SW480 (cell line): Measurements from ENCODE around the gene PAIP2B.
A peak's percentile ranks its signal among the peaks of the same experiment; 100 is the strongest.
"Not testable (repeated sequence)": the region's sequence is repeated elsewhere in the genome, so short reads cannot be mapped to it uniquely, and the experiment has no call there.

Source experiments
- DNase-seq: peaks from one replicate; pipeline ENCODE4 v3.0.0-alpha.2; 2016; ENCODE audit warnings: low spot score

Gene PAIP2B, protein sequence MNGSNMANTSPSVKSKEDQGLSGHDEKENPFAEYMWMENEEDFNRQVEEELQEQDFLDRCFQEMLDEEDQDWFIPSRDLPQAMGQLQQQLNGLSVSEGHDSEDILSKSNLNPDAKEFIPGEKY

DNA sequence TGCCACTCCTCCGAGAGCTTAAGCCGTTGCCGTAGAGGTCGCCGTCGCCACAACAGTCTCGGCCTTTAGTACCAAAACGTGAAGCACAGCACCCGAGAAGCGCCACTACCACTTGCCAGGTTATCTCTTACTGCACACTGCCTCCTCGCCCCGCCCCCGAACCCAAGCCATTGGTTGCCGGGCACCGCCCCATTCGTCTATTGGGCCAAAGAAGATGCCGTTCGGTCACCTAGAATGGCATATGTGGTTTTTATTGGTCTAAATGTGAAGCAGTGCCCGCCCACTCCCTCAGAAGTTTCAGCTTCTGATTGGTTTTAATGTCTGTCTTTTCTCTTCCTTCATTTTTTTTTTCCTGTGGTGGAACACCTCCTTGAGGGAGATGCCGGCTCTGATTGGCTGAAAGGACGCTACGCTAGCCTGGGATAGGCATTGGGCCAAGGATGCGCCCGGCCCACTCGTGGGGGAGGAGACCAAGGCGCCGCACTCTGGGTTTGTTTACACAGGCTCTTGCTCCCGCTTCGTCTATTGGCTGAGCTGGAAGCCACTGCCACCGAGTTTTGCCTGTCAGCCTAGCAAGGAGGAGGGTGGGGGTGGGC, at the start of gene PAIP2B:
PAIP2B (minus strand) TSS at position 139 of the 596 bp plus-strand sequence. CDS start 24,514 bp downstream, outside the sequence.
- DNase-seq = peak; percentile 100

DNA sequence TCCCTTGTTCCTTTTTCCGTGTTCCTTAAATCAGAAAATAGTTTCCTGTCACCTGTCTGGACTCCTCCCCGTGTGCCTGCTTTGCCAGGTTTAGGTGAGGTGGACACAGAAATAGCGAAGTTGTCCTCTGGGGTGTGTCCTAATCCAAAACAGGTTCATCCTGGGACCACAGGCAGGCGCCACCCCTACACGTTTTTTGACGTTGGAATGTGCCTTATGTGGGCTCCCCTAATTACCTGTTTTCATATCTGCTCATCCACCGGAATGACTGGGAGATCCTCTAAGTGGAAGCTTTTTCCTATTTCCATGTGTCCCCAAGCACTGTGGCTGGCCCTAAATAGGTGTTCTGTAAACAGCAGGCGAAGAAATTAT, 49.0 kb upstream of the PAIP2B start:
- DNase-seq = no peak

- no peak for DNase-seq
Measured at GRCh38 chr2:71269511-71270090, 42.7 kb upstream of the PAIP2B start.

DNA sequence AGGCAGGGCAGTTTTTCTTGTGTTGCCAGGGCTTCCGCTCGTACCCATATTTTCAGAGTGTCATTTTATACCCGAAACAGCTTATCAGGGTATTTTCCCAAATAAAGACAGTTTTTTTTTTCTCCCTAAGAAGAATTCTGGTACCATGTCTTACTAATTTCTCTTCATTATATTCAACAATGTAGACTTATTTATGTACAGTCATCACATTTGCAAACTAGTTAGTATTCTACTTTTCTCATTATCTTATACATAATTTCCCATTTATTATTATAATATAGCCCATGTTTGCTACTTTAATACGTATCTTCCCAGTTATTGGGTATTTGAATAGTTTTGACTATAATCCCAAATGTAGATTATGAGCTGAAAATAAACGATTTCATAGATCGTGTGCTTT, 36.5 kb upstream of the PAIP2B start:
- DNase-seq = no peak

DNA sequence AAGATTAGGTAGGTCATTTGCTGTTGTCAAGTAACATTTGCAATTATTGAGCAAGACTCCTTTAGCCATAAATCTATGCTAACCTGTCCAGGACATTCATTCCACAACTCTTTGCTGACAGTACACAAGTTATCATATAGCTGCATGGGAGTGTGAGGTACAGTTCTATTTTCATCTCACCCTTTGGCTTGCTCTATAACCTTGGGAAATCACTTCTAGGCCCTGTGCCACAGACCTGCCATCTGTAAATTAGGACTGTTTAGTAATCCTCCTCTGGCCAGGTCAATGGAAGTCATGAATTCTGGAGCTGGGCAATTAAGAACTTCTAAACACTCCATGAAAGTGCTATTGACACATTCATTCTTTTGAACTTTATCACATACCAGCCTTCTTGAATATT, 34.6 kb upstream of the PAIP2B start:
- DNase-seq = no peak

GRCh38 chr2:71256421-71256820, 29.5 kb upstream of the PAIP2B start:
- DNase-seq = no peak

GRCh38 chr2:71254776-71255175, 27.9 kb upstream of the PAIP2B start:
- no peak for DNase-seq

DNA sequence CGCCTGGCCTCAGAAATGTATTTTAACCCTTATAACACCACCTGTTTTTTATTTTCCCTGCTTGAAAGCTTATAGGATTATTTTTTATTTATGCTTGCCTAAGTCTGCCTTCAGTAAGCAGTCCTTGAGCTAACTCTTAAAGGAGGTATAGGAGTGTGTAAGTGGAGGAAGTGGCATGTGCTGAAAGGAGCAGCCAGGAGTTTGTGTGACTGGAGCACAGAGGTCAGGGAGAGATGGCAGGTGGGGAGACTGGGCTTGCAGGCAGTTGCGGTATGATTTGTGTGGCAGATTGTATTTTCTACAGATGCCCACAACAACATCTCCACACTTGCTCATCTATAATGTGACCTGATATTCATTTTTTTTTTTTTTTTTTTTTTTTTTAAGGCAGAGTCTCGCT, 27.2 kb upstream of the PAIP2B start:
- no peak for DNase-seq

DNA sequence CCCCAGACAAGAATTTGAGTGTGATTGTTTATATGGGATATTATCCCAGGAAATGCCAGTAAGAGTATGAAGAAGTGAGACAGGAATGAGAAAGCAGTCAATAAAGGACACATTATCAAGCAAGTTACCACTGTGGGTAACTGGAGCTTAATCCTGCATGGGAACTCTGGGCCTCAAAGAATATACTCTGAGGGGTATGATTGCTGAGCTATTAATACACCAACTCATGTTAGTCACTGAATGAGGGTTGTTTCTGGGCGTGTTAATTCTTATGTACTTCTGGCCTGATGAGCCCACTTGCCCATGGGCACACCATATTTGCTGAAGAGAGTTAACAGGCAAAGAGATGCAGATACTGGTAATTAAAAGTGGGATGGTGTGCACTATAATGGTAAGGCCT, 26.6 kb upstream of the PAIP2B start:
- no peak for DNase-seq

DNA sequence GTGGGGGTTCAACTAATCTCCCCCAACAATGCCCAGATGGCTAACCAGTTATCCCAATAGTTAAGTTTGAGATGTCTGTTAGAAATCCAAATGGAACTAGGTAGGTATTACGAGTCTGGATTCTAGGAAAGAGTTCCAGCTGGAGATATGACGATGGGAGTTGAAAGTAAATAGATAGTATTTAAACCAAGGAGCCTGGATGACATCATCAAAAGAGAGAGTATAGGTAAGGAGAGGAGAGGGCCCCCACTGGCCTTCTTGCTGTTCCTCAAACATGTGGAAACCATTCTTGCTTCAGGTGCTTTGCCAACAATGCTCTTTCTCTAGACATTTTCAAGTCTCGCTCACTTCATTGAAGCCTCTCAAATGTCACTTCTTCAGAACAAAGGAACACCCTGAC, 26.0 kb upstream of the PAIP2B start:
- no peak for DNase-seq

GRCh38 chr2:71250935-71251334, 24.0 kb upstream of the PAIP2B start:
- DNase-seq = no peak

GRCh38 chr2:71244302-71244660, 17.4 kb upstream of the PAIP2B start:
- DNase-seq = no peak

GRCh38 chr2:71243634-71244301, 16.9 kb upstream of the PAIP2B start:
- no peak for DNase-seq

GRCh38 chr2:71240794-71241193, 13.9 kb upstream of the PAIP2B start:
- DNase-seq = no peak

DNA sequence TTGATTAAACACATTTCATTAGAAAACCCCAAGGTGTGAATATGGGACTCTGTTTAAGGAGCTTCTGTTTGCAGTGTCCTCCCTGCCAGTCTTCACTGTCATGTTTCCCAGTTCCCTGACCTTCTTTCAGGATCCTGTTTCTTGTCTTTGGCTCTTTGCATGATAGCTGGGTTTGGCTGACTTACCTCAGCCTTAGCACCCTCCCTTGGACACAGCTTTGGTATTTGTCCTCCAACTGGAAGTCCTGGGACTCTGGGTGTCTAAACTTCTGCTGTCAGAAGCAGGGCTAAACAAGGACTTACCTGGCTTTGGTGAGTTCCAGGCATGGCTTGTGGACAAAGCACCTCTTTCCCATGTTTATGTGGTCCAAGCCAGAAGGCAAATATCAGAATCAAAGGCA, 11.2 kb upstream of the PAIP2B start:
- DNase-seq = no peak

DNA sequence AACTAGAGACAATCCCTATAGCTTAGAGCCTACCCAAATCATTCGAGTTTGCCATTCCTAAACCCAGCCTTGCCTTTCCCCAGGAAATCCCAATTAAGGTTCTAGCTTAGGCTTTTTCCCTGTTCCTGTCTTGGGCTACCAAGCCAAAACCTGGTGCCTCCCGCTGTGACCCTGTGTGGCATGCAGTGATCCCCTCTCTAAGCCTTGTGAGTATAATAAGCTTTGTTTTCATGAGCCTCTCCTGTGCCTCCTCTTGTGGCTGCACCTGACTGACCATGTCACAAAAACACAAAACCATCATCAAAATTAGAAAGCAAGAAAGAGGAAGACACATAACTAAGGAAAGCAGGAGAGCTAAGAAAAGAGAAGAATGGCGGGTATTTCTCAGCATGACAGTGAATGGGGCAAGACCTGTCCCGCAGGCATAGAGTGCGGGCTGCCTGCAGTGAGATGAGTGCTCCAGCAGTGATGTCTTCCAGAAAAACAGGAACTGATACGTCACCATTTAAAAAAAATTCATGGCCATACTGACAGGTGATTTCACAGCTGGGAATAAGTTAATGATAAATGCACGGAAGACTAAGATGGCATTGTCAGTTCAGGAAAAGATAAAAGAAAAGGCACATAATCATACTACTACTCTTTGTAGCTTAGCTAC, 9.2 kb upstream of the PAIP2B start:
- DNase-seq = no peak

GRCh38 chr2:71233072-71233471, 6.2 kb upstream of the PAIP2B start:
- DNase-seq = not testable (repeated sequence)

GRCh38 chr2:71226096-71226964, 573 bp downstream of the PAIP2B start:
- DNase-seq = peak; percentile 41

DNA sequence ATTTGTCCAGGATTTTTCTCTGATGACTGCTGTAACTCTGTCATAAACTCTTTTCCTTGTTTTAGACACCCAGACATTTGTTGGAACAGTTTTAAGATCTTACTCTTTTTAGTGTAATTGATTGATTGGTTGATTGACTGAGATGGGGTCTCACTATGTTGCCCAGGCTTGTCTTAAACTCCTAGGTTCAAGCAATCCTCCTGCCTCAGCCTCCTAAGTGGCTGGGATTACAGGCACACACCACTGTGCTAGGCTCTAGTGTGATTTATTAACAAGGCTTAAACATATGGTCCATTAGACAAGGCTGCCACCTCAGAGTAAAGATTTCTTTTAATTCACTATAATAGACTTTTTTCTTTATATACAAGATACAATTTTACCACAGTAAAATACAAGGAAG, 2.0 kb downstream of the PAIP2B start:
- no peak for DNase-seq

- no peak for DNase-seq
Measured at GRCh38 chr2:71224457-71224856, 2.4 kb downstream of the PAIP2B start.

DNA sequence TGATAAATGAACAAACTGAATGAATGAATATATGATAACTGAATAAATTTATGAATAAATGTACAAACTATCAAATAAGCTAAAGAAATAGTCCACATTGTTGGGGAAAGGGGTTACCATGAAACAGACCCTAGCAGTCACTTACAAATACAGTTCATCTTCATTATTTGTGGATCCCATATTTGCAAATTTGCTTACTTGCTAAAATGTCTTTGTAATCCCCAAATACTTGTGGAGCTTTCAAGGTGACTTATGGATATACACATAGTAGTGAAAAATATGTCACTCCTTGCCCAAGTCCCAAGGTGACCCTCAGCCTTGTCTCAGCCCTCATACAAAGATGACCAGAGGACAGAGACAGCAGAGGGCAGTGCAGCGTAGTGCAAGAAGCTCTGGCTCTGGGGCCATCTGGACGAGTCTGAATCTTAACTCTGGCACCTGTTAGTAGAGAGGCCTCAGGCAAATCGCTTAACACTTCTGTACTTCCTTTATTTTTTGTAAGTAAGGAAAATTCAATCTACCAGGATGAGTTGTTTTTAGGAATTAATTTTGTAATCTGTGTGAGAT, 3.1 kb downstream of the PAIP2B start:
- DNase-seq = peak; percentile 70

- no peak for DNase-seq
Measured at GRCh38 chr2:71220743-71221142, 6.2 kb downstream of the PAIP2B start.
